Measurements from ENCODE around the gene GCNT1.
"Not testable (repeated sequence)": the region's sequence is repeated elsewhere in the genome, so short reads cannot be mapped to it uniquely, and the experiment has no call there.

- TF ChIP-seq CTCF, POLR2A (IDR thresholded peaks at IDR 0.05): not testable (repeated sequence)
These were observed 34.5 kb downstream of the GCNT1 start for GRCh38 chr9:76493496-76493895.

Data from lower leg skin (tissue), 3 donors.